Activated T-helper 1 cell treated with Interleukin-2 at 50 U/mL for 16 hours (primary cell): ENCODE results near the gene FBXO31.
"Not testable (repeated sequence)": the region's sequence is repeated elsewhere in the genome, so short reads cannot be mapped to it uniquely, and the experiment has no call there.

ENCODE experiments used
- DNase-seq: peaks from one replicate; pipeline ENCODE4 v3.0.0-alpha.2; 2020; ENCODE audit warnings: low read depth

FBXO31 gene

DNA sequence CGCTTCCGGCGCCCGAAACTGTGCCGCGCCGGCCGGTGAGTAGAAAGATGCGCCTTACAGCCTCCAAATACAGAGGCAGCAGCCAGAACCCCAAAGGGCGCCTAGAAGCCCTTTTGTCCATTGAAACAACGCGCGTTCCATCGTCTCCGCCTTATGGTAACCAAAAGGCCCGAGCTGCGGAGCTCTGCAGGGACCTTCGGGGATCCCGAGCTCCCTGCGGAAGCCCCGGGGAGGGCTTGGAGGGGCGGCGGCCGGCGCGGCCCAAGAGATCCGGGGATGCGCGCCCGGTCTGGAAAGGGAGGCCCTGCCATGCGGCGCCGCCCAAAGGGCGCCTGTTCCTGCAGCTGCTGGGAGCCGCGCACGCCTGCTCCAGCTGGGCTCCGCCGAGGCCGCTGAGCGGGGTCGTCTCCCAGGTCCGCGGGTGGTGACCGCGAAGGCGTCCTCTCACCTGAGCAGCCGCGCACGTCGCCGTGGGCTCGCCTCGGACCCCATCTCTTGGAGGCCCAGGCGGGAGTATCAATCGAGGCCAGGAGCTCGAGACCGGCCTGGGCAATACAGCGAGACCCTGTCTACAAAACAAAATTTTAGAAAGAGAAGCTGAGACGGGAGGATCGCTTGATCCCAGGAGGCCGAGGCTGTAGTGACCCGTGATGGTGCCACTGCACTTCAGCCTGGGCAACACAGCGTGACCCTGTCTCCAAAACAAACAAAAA lies 742 bp upstream of the FBXO31 start:
- DNase-seq = no peak

DNA sequence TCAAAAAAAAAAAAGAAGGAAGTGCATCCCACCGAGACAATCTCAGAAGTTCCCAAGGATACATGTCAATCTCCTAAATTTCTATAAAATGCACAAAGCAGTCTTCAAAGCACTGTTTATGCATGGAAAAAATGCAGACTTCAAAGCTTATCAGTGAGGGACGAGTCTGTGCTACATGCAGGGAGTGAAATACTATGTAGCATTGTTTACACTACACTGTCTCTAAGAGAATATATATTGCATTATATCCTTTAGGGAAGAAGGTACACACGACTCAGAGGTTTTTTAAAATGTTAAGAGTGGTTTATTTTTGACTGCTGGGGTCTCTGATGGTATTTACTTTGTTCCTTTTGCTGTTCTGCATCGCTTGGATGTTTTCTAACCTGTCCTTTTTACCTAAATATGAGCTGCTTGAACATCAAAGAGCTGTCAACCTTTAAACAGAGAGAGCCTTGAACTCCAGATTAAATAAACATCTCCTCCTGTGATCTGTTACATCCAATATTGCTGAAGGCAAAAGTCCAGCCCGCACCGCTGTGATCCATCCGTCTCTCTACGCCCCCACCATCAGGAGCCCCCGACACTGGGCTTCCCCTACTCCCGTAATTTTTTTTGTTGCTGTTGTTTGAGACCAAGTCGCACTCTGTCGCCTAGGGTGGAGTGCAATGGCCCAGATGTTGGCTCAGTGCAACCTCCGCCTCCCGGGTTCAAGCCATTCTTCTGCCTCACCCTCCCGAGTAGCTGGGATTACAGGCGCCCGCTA lies 1.4 kb downstream of the FBXO31 start:
- DNase-seq = no peak

DNA sequence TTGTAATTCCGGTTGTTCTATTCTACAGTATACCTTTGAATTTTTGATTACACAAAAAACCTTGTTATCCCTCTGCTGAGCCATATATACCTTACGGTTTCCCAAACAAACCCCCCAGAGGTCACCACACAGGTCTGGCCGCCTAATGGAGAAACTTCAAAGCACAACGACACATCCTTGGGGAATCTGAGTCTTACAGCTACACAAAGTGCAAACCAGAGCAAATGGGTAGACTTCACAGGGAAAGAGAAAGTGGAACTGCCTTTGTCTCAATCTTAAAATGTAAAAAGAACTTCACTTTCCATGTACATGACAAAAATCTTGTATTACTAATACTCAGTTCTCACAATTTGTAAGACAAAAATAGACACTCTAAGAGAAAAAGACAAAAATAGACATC lies 2.7 kb downstream of the FBXO31 start:
- DNase-seq = no peak

DNA sequence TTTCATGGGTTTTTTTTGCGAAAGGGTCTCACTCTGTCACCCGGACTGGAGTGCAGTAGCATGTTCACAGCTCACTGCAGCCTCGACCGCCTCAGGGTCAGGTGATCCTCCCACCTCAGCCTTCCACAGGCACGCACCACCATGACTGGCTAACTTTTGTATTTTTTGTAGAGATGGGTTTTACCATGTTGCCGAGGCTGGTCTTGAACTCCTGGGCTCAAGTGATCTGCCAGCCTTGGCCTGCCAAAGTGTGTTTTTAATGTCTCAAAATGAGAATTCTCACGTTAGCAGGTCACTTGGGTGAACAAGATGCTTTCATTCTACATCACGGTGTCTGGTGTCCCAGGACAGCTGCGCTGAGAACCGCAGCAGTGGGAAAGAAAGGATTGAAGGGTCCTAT lies 3.2 kb downstream of the FBXO31 start:
- no peak for DNase-seq

DNA sequence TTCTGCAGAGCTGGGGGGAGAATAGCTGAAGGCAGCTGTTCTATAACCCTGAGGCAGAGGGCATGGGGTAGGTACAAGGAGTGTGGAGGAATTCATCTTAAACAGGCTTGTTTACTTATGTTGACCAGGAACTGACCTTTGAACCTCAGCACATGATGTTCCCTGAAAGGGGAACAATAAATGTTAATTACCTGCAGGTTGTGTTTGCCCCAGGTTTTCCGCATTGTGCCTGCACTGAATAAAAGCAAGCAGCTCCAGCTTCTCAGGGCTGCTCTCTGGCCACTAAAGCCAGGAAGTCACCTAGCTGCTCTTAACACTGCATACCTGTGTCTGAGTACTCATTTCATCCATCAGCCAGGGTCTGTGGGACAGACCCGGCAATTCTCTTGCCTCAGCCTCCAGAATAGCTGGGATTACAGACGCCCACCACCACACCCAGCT lies 4.2 kb downstream of the FBXO31 start:
- DNase-seq = not testable (repeated sequence)

DNA sequence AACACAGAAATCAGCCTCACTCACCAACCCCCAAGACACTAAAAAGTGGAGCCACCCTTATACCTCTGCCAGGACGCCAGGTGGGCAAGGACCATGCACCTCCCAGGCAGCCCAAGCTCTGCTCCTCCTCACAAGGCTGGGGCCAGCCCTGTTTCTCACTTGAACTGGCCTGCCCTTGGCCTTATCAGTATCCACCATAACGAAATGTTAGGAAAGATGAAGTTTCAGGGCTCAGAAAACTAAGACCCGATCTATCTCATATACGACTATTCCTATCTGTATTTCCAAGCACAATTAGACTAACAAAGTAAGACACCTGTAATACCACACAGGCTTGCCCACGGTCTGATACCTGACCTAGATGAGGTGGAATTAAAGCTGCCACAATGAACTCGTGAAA lies 6.9 kb downstream of the FBXO31 start:
- DNase-seq = no peak

DNA sequence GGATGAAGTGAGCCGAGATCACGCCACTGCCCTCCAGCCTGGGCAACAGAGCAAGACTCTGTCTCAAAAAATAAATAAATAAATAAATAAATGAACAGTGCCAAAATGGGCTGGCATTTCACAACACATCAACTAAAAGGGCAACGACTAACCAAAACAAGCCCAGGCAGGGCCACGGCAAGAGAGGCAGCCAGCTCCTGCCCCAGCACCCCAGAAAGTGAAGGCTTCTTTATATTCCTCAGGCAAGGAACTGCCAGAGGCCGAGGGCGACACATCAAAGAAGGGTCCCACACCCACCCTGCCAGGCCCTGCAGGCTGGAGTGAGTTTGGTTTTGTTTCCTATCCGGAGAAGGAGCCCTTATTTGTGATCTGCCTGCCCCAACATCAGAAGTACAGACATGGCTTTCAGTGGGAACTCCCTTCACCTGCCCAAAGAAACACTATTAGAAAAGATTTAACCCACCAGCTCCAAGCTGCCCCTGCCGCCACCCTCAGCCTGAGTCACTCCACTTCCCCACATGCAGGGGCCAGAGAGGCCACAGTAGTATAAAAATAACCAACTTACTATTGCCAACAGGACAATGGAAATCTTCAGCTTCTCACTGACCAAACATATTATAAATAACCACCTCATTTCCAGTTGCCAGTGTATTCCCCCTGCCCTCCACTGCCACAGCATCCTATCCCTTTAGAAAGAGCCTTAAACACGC lies 8.0 kb downstream of the FBXO31 start:
- DNase-seq = no peak

DNA sequence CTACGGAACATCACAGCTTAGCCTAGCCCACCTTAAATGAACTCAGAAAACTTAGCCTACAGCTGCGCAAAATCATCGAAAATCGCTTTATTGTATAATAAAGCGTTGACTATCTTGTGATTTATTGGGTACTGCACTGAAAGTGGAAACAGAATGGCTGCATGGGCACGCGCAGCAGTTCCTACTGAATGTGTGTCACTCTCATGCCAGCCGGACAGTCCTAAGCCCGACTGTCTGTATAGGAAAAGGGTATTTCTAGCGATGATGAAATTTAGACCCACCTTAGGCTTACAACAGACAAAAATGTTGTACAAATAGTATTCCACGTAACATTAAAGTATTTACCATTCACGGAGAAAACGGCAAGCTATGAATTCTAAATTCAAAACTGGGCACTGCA lies 9.3 kb downstream of the FBXO31 start:
- no peak for DNase-seq

DNA sequence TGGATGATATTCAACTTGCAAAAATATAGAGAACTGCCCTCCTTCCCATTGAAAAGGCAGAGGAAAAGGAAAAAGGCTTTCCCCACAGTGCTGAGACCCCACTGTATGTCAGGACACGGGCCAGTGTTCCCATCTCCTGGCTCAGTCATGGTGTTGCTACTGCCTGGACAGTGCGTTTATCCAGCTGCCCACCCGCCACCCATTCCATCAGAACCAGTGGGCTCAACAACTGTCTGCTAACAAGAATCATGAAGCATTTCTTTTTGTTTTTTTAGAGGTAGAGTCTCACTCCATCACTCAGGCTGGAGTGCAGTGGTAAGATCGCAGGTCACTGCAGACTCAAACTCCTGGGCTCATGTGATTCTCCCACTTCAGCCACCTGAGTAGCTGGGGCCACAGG lies 11.3 kb downstream of the FBXO31 start:
- DNase-seq = no peak

DNA sequence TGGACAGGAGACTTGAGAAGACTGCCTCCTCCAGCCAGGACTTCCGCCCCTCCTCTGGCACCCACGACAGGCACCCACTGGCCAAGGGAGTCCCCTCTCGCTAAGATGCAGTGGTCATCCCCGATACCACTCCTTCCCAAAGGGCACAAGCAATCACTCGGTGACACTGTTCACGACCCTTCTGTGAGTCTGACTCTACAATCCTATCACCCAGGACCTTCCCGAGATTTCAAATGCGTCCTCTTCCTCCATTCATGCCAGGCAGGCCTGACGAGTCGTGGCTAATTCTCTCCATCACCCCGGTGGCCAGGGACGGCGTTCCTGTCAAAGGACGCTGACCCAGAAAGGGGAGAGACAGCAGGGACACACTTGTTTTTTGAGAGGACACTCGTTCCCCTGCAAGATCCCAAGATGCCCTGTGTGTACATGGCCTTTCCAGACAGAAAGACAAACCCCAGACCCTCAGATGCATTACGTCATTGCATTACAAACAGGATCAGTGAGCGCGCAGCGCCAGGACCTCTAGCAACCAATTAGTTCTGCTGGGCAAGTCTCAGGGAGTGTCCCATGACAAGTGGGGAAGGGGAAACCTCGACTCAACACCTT lies 12.2 kb downstream of the FBXO31 start:
- no peak for DNase-seq

DNA sequence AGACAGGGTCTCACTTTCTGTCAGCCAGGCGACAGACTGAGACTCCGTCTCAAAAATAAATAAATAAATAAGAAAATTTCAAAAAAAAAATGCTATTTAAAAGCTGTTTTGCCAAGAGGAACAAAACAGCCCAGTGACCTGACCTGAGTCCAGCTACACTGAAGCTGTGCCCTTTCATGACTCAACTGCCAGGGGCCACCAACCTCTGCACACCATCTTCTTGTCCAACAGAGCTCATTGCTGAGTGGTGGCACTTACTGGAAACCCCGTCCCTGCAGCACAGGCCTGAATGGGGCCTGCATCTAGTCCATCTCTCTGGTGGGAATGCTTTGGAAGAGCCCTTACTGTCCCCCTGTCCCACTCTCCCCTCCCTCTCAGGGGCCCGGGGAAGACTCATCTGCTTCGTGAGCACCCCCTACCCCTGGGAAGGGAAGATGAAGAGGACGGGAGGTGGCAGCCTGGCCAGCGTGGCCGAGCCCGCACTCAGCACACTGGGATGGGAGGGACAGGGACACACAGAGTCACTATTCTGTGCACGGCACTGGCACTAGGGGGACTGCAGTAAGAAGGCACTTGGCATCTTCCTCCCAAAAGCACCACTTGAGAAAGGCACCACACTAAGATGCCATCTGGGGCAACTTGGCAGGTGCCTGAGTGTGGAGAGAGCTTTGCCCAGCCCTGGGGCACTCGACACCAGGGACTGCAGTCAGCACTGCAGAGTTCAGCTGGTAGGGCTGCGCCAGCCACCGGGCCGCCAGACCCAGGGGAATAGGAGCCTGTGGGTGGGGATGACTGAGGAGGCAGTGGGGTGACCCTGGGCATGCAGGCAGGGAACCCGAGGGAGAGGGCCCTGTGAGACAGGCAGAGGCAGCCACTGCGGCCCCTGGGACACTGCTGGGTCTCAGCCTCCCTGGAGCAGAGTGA lies 13.5 kb downstream of the FBXO31 start:
- DNase-seq = no peak

DNA sequence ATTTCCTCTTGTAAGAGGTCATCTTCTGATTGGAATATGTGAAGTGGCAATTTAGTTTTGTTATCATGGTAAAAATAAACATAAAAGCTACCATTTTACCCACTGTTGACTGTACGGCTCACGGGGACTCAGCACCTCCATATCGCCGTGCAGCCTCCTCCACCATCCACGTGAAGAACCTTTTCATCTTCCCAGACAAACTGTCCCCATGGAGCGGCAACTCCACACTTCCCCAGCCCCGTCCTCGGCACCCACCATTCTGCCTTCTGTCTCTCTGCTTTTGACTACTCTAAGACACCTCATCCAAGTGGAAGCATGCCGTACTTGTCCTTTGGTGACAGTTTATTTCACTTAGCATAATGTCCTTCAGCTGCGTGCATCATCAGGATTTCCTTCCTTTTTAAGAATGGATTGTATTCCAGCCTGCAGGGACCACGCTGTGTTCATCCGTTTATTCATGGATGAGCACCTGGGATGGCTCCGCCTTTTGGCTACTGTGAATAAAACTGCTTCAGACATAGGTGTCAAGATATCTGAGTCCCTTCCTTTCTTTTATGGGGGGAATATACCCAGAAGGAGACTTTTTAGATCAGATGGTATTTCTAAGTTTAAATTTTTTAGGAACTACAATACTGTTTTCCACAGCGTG lies 14.3 kb downstream of the FBXO31 start:
- no peak for DNase-seq

DNA sequence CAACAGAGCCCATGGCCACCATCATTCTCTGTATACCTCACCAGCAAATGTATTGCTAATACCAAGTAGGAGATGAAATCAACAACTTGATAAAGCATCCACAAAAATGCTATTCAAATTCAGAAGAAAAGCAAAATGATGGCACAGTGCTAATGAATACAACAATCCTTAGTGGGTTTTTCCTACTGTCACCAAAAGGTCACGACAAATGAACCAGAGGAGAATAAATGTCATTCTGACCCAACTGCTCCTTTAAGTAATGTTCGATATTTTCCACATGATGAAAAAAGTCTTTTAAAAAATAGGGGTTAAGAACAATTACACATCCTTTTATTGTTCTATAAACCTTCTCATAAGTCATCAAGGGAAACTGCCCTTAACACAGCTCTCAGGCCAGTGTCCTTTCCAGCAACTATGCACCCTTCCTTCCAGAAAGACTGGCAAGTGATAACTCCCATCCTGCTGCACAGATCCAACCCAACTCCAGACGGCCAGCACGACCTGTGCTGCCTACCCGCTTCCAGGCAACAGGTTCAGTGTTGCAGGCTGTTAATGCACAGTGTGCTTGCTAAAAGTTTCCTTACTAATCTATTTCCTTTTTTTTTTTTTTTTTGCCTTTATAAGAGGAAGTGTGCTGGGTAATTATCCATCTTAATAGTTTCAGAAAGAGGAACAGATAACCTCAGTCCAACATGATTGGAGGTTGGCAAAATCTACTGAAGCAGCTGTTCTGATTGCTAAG lies 15.4 kb downstream of the FBXO31 start:
- no peak for DNase-seq

DNA sequence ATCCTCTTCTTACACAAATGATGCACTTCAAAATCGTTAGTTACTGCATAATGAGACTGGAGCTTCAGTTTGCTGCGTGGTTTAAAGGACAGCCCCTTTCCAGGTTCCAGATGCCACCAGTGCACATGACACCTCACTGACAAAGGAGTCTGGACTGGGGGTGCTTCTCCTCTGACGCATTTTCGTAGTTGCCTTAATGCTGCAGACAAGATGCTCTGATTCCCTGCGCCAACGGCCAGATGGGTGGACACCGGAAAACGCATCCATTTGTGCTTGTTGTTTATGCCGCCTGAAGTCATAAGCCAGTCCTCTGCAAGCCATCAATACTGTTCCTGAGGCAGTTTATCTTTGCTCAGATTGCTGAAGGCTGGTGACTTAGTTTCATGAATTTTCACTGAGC lies 16.0 kb downstream of the FBXO31 start:
- DNase-seq = no peak

DNA sequence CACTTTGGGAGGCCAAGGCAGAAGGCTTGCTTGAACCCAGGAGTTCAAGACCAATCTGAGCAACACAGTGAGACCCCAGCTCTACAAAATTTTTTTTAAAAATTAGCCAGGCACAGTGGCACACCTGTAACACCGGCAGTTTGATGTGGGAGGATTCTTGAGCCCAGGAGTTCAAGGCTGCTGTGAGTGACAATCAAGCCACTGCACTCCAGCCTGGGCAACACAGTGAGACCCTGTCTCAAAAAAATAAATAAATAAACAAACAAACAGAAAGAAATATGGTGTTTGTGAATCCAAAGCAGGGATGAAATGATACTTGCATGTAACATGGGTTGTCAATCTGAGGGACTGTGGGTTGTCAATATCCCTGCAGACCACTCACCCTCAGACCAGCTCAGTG lies 16.6 kb downstream of the FBXO31 start:
- DNase-seq = no peak

DNA sequence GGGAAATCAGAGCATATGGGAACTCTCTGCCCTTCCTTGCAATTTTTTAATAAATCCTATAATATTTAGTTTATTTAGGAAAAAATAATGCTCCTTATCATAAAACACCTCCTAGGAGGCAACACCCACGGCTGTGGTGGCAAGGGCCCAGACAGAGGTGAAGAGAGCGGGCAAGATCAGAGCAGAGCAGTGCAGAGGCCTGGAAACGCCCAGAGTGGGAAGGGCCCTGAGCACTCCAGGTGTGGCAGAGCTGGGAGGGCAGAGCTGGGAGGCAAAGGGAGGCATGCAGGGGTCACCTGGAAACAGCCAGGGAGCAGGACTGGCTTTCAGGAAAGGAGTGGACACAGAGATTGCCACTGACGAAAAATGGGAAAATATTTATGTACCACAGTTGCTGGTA lies 17.3 kb downstream of the FBXO31 start:
- no peak for DNase-seq

DNA sequence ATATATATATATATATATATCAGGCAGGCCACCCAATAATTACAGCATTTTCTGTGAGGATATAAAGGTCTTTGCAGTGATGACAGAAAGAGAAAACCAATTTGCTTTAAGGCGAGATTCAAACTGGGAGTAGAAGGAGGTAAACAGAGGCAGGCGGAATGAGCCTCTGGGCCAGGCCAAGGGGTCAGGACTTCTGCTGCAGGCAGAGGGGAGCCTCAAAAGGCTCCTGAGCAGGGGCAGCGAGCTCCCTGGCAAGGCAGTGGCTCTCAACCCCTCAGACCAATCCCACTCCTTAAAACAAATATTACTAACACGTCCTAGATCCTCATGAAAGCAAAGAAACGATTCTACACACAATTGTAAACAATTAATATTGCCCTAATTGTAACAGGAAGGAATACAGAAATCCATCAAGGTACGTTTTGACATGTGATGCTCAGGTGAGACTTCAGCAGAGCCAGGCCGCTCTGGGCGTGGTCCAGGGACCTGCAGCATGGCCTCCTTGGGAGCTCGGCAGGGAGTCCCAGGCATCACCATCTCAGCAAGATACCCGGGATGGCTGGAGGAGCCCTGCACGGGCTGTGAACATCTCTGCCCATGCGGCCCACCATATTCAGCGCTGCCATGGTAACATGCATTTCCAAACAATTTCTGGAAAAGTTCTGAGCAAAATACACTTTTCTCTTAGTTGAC lies 18.4 kb downstream of the FBXO31 start:
- no peak for DNase-seq

DNA sequence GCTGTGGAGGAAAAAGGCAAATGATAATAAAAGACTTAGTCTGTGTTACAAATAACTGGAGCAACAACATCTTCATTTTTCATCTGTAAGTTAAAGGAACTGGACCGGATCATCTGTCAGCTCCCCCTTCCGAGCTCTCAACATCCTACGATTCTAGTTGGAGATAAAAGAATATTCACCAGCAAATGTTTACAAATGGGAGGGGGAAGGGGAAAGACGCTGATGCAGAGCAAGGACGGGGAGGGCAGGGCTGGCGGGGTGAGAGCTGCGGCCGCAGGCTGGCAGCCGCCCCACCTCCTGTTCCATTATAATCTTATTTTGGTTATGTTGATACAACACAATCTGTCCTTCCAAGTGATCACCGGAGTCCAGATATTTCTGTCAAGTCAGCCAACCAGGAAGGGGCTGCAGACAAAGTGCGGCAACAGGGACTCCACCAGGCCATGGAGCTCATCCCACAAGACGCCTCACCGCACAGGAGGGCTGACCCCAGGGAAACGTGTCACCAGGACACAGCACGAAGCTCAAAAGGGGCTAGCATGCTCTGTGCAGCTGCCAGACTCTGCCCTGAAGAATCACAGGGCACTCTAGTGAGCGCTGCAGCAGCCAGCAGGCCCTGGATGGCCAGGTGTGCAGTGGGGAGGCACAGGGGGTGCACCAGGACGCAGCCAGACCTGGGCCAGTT lies 19.7 kb downstream of the FBXO31 start:
- DNase-seq = no peak
